Measurements from ENCODE around the gene TRIM59. TPM values are rescaled to one million over a fixed set of nuclear protein-coding genes. Genes with fewer than 3 reads are reported as not detected.

The TRIM59 gene
- polyA plus RNA-seq, 1 donor from 2014 or later: 21.6 TPM

Other genes with a start within 250 kb of the TRIM59 start
- gene C3orf80, start 224.4 kb downstream of the TRIM59 start, polyA plus RNA-seq: not detected
- gene IFT80, start 50.6 kb downstream of the TRIM59 start, polyA plus RNA-seq: 3.8 TPM
- 49.6 TPM for gene SMC4, start 50.1 kb downstream of the TRIM59 start, polyA plus RNA-seq
- 9.5 TPM for gene KPNA4, start 115.8 kb upstream of the TRIM59 start, polyA plus RNA-seq
- gene ARL14, start 227.4 kb upstream of the TRIM59 start, polyA plus RNA-seq: 1.4 TPM